Tibial nerve (tissue), 4 donors: ENCODE data around the gene LDAF1. TPM values are rescaled to one million over a fixed set of nuclear protein-coding genes. Genes with fewer than 3 reads are reported as not detected.

Experiments
- DNase-seq, 2 donors: peaks; one replicate each; pipeline ENCODE4 v3.0.0-alpha.2; 2019; ENCODE audit warnings: low spot score in 2 of 2
- H3K27ac ChIP-seq, 4 donors: fragments of 200-600 bp; sonication (generic) in 3 of 4; one replicate each; pipeline ENCODE4 v1.5.1; 2017 to 2019; ENCODE audit warnings: mild to moderate bottlenecking in 1 of 4
- H3K27me3 ChIP-seq, 2 donors: fragments of 200-600 bp; sonication (generic) in 1 of 2; one replicate each; pipeline versions ENCODE4 v1.5.1 to v1.6.0; 2017 to 2019
- H3K36me3 ChIP-seq, 3 donors: fragments of 200-600 bp; sonication (generic); one replicate each; pipeline ENCODE4 v1.5.1; 2018 to 2019
- H3K4me1 ChIP-seq, 4 donors: fragments of 200-600 bp; sonication (generic) in 3 of 4; one replicate each; pipeline ENCODE4 v1.5.1; 2017 to 2019
- H3K4me3 ChIP-seq, 4 donors: fragments of 200-600 bp; sonication (generic) in 3 of 4; one replicate each; pipeline ENCODE4 v1.5.1; 2017 to 2019; ENCODE audit warnings: mild to moderate bottlenecking in 1 of 4, moderate library complexity in 1 of 4
- H3K9me3 ChIP-seq, 4 donors: fragments of 200-600 bp; sonication (generic) in 3 of 4; one replicate each; pipeline ENCODE4 v1.5.1; 2017 to 2019
- EP300 ChIP-seq, 2 donors: sonication (generic); formaldehyde crosslinking; IDR thresholded peaks; one replicate each; pipeline ENCODE4 v1.6.1; 2017; ENCODE audit warnings: antibody characterized with exemption in 2 of 2, mild to moderate bottlenecking in 1 of 2
- POLR2A ChIP-seq, 2 donors: fragments of 450-650 bp; IDR thresholded peaks; one replicate each; pipeline ENCODE4 v1.6.1; 2017; ENCODE audit warnings: antibody characterized with exemption in 2 of 2, mild to moderate bottlenecking in 2 of 2, moderate library complexity in 2 of 2
- WGBS, 2 donors: methylation state at CpG; one replicate each; pipeline ENCODE4 v1.1.5; 2018; 5-methylcytosine and 5-hydroxymethylcytosine counted together
- total RNA-seq, 4 donors: library from RNA; depleted of rRNA; stranded (reverse); fragments of >200 nt; gene quantifications; one replicate each; pipeline ENCODE4 v1.1.0, GENCODE V29; 2016
- TF ChIP-seq, protein P1 (sequence below), 5 experiments: fragments of 200-600 bp in 3 of 5; fragments of 450-650 bp in 2 of 5; sonication (generic) in 3 of 5; IDR thresholded peaks; one replicate each; pipeline ENCODE4 v1.5.1; 2016 to 2019; ENCODE audit warnings: antibody characterized with exemption in 5 of 5, mild to moderate bottlenecking in 3 of 5, moderate library complexity in 2 of 5

The LDAF1 gene
- total RNA-seq, 4 donors from 2014 or later, result 24.3 to 57.0 (median 39.3) TPM

DNA sequence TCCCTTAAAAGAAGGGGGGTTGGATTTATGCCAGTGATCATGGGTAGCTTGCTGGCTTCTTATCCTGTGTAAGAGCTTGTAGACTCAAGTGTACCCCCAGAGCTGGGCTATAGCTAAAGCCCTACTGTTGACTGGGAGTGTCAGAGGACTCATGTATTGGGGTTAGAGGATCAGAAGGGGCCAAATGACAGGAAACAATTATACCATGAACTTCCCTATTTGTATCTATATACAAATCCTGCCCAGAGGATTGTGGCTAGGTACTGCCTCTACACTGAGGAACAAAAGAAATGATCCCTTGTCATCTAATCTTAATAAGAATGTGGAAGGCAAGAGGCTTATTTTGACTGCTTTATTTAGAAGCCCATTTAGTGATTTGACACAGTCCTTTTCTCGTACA is 38.6 kb downstream of the LDAF1 start:
- H3K27me3 ChIP-seq, result peaks cover 0 to 13% of the 10 kb centered on the region in 2 donors
- no peaks in the 10 kb centered on the region for H3K36me3 ChIP-seq
- TF ChIP-seq, protein P1, sequence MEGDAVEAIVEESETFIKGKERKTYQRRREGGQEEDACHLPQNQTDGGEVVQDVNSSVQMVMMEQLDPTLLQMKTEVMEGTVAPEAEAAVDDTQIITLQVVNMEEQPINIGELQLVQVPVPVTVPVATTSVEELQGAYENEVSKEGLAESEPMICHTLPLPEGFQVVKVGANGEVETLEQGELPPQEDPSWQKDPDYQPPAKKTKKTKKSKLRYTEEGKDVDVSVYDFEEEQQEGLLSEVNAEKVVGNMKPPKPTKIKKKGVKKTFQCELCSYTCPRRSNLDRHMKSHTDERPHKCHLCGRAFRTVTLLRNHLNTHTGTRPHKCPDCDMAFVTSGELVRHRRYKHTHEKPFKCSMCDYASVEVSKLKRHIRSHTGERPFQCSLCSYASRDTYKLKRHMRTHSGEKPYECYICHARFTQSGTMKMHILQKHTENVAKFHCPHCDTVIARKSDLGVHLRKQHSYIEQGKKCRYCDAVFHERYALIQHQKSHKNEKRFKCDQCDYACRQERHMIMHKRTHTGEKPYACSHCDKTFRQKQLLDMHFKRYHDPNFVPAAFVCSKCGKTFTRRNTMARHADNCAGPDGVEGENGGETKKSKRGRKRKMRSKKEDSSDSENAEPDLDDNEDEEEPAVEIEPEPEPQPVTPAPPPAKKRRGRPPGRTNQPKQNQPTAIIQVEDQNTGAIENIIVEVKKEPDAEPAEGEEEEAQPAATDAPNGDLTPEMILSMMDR (IDR thresholded peaks at IDR 0.05), result no peak
- TF ChIP-seq POLR2A (IDR thresholded peaks at IDR 0.05), result no peak
- no peak for TF ChIP-seq EP300 (IDR thresholded peaks at IDR 0.05)
- 86 to 94% methylated on average over 1 of the region's 1 CpG for WGBS, 2 donors
- no peaks in the 10 kb centered on the region for H3K9me3 ChIP-seq
- no peak for DNase-seq
- H3K4me1 ChIP-seq, result no peaks in the 10 kb centered on the region
- H3K27ac ChIP-seq, result no peak overlapping the region
- H3K4me3 ChIP-seq, result no peak overlapping the region

DNA sequence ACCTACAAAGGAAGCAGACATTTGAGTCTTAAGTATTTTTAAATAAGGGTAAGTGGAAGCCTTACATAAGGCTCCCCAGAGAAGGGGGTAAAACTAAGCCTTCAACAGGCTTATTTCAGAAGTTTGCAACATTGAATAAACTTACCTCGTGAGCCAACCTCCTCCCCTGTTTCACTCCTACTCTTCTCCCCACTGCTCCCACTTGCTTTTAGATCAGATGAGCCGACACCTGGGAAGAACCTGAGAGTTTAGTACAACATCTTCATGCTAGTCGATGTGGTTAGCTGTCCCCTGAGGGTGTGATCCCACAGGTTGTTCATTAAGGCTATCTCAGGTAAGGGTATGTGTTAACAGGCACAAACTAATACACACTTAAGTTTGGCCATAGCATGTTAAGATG is 39.1 kb downstream of the LDAF1 start:
- Histone ChIP-seq H3K27ac (no peak overlapping the region), H3K36me3 (no peaks in the 10 kb centered on the region), H3K9me3 (no peaks in the 10 kb centered on the region), H3K27me3 (peaks cover 0 to 13% of the 10 kb centered on the region in 2 donors), H3K4me3 (no peak overlapping the region), H3K4me1 (no peaks in the 10 kb centered on the region)
- DNase-seq, result no peak
- TF ChIP-seq, protein P1 (IDR thresholded peaks at IDR 0.05), result no peak
- TF ChIP-seq EP300 (IDR thresholded peaks at IDR 0.05), result no peak
- TF ChIP-seq POLR2A (IDR thresholded peaks at IDR 0.05), result no peak
- WGBS, 2 donors, result 85 to 86% methylated on average over 3 of the region's 3 CpGs

DNA sequence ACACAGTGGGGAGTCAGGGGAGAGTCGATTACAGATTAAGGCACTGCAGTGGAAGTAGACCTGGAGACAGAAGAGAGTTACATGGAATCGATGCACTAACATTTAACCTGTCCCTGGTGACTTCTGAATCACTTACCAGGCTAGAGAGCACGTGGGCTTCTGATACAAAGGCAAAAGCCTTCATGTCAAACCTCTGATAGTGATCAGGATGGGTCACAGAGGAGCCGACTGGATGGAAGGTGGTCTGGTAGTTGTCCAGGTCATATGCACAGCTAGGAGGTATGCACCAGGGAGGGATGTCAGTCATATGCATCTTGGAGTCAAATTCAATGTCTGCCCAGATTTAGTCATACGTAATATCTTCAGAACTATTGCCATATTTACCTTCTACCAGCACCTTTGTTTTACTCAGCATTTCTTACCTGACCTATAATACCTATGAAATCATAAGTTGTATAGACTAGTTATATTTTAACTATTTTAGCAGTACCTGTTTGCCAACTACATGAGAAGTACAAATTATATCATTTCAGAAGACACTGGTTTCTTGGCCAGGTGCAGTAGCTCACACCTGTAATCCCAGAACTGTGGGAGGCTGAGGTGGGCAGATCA is 41.2 kb downstream of the LDAF1 start:
- no peaks in the 10 kb centered on the region for H3K9me3 ChIP-seq
- no peaks in the 10 kb centered on the region for H3K4me1 ChIP-seq
- 70 to 72% methylated on average over 5 of the region's 5 CpGs for WGBS, 2 donors
- no peak for DNase-seq
- no peaks in the 10 kb centered on the region for H3K36me3 ChIP-seq
- H3K27ac ChIP-seq, result no peak overlapping the region
- TF ChIP-seq EP300 (IDR thresholded peaks at IDR 0.05), result no peak
- TF ChIP-seq POLR2A (IDR thresholded peaks at IDR 0.05), result no peak
- TF ChIP-seq, protein P1 (IDR thresholded peaks at IDR 0.05), result no peak
- no peak overlapping the region for H3K4me3 ChIP-seq
- H3K27me3 ChIP-seq, result peaks cover 0 to 3% of the 10 kb centered on the region in 2 donors

DNA sequence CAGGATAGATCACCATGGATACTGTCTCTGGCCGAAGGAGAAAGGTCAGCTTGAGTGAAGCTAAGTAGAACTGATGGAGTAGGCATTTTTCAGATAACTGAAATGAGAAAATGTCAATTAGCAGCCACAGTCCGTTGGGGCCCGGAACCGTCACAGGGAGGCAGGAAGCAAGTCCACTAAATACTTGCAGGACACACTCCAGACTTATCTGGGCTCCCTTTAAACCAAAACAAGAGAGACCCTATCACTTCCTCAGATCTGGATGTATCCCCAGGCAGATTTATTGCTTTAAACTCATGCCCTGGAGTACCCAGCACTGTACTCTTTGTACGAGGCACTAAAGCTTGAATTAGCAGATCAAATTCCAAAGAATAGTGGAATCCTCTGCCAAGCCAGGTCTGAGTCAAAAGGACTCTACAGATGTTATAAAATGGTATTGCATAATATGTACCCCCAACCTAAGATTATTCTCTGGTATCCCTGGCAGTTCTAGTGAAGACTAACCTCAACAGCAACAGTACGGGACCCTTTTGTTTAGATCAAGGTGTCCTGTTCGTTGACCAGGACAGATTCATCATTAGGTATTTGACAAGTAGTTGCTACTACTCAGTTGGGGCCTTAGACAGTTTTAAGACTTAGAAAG is 44.8 kb downstream of the LDAF1 start:
- DNase-seq, result no peak
- TF ChIP-seq POLR2A (IDR thresholded peaks at IDR 0.05), result no peak
- TF ChIP-seq, protein P1 (IDR thresholded peaks at IDR 0.05), result no peak
- no peak for TF ChIP-seq EP300 (IDR thresholded peaks at IDR 0.05)
- H3K36me3 ChIP-seq, result no peaks in the 10 kb centered on the region
- WGBS, 2 donors, result 44 to 47% methylated on average over 7 of the region's 7 CpGs
- H3K4me3 ChIP-seq, result no peak overlapping the region
- H3K9me3 ChIP-seq, result no peaks in the 10 kb centered on the region
- H3K4me1 ChIP-seq, result no peaks in the 10 kb centered on the region
- H3K27ac ChIP-seq, result no peak overlapping the region
- no peaks in the 10 kb centered on the region for H3K27me3 ChIP-seq

DNA sequence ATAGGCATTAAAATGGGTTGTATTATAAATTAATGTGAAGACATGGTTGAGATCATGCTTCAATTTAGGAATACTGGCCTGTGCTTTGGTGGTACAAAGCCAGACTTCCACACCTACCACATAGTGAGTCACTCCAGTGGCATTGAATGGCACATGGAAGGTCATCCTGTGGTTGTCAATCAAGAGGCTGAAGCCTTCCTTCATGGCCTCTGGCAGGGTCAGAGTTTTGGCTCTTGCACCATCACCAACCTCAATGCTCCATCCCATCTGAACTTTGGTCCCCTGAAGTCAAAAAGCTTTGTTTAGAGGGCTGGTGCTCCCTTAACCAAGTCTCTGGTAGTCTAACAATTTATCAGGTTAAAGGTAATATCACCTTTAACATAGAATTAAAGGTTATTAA is 46.8 kb downstream of the LDAF1 start:
- no peaks in the 10 kb centered on the region for H3K27me3 ChIP-seq
- H3K36me3 ChIP-seq, result no peaks in the 10 kb centered on the region
- H3K4me3 ChIP-seq, result no peak overlapping the region
- no peaks in the 10 kb centered on the region for H3K4me1 ChIP-seq
- DNase-seq, result no peak
- TF ChIP-seq EP300 (IDR thresholded peaks at IDR 0.05) (no peak), POLR2A (IDR thresholded peaks at IDR 0.05) (no peak)
- TF ChIP-seq, protein P1 (IDR thresholded peaks at IDR 0.05), result no peak
- no peak overlapping the region for H3K27ac ChIP-seq
- no peaks in the 10 kb centered on the region for H3K9me3 ChIP-seq
